Measurements from ENCODE around the gene SALL3.

SALL3 gene

GRCh38 chr18:78965917-78966792 lies 13.5 kb upstream of the SALL3 start:
- DNase-seq: no peak

- no peak for DNase-seq
Measured at GRCh38 chr18:78966793-78967106, 12.9 kb upstream of the SALL3 start.

- no peak for DNase-seq
Measured at GRCh38 chr18:78967692-78968091, 11.9 kb upstream of the SALL3 start.

- DNase-seq: no peak
Measured at GRCh38 chr18:78969574-78970315, 9.9 kb upstream of the SALL3 start.

GRCh38 chr18:78970774-78971333 lies 8.8 kb upstream of the SALL3 start:
- DNase-seq: no peak

- DNase-seq: no peak
Measured at GRCh38 chr18:78971511-78972245, 7.9 kb upstream of the SALL3 start.

- no peak for DNase-seq
Measured at GRCh38 chr18:78972385-78972918, 7.2 kb upstream of the SALL3 start.

GRCh38 chr18:78972930-78973331 lies 6.7 kb upstream of the SALL3 start:
- peak; percentile 51 for DNase-seq

- DNase-seq: no peak
Measured at GRCh38 chr18:78973357-78974083, 6.1 kb upstream of the SALL3 start.

GRCh38 chr18:78974115-78974761 lies 5.4 kb upstream of the SALL3 start:
- peak; percentile 73 for DNase-seq

GRCh38 chr18:78975292-78975691 lies 4.3 kb upstream of the SALL3 start:
- DNase-seq: peak; percentile 58

GRCh38 chr18:78975699-78976335 lies 3.8 kb upstream of the SALL3 start:
- no peak for DNase-seq

- DNase-seq: peak; percentile 78
Measured at GRCh38 chr18:78976765-78977636, 2.6 kb upstream of the SALL3 start.

- peak; percentile 70 for DNase-seq
Measured at GRCh38 chr18:78977637-78978348, 1.8 kb upstream of the SALL3 start.

GRCh38 chr18:78978349-78979055 lies 1.1 kb upstream of the SALL3 start:
- peak; percentile 64 for DNase-seq

GRCh38 chr18:78979056-78979729 lies 425 bp upstream of the SALL3 start:
- peak; percentile 29 for DNase-seq

GRCh38 chr18:78980279-78980771 lies 707 bp downstream of the SALL3 start:
- DNase-seq: peak; percentile 39
